ENCODE results near the gene EXOC4. TPM values are rescaled to one million over a fixed set of nuclear protein-coding genes. Genes with fewer than 3 reads are reported as not detected.
"Not testable (repeated sequence)": the region's sequence is repeated elsewhere in the genome, so short reads cannot be mapped to it uniquely, and the experiment has no call there.

EXOC4 gene
- total and polyA plus RNA-seq, 2 experiments from 2014 or later = 23.9 to 51.7 TPM

GRCh38 chr7:133775201-133775600, 522.3 kb downstream of the EXOC4 start:
- no peak overlapping the region for H2AFZ ChIP-seq
- no peak overlapping the region for H3K4me2 ChIP-seq (ENCODE audit: unreplicated experiment)
- no peaks in the 10 kb centered on the region for H3K9me3 ChIP-seq (ENCODE audit: low read depth)
- H3K4me3 ChIP-seq = no peak overlapping the region
- H3K79me2 ChIP-seq (ENCODE audit: insufficient read depth) = no peaks in the 10 kb centered on the region
- in situ Hi-C loops (cut with MboI) = no loop called here
- no peak for DNase-seq
- no peaks in the 10 kb centered on the region for H3K9me2 ChIP-seq (ENCODE audit: insufficient read depth)
- no peaks in the 10 kb centered on the region for H3F3A ChIP-seq (ENCODE audit: insufficient read depth)
- no peaks in the 10 kb centered on the region for H3K27me3 ChIP-seq (replicated peaks; ENCODE audit: insufficient read depth)
- no peak overlapping the region for H3K9ac ChIP-seq
- TF ChIP-seq EZH2phosphoT487 (IDR thresholded peaks at IDR 0.05; ENCODE audit: insufficient read depth, low read depth) = no peak
- TF ChIP-seq EZH2 (IDR thresholded peaks at IDR 0.05; ENCODE audit: insufficient read depth, poor library complexity, severe bottlenecking) = no peak
- no peaks in the 10 kb centered on the region for H4K20me1 ChIP-seq (ENCODE audit: insufficient read depth)
- WGBS, 2 experiments (ENCODE audit: low coverage in 1 of 2, low lambda C conversion rate in 2 of 2, missing lambda C conversion rate in 2 of 2) = 94 to 97% methylated on average over 4 of the region's 4 CpGs
- no peaks in the 10 kb centered on the region for H3K36me3 ChIP-seq (ENCODE audit: low read depth)
- H3K4me1 ChIP-seq (ENCODE audit: insufficient read depth) = no peaks in the 10 kb centered on the region
- H3K27ac ChIP-seq = no peak overlapping the region

GRCh38 chr7:133776266-133776665, 523.4 kb downstream of the EXOC4 start:
- H3K4me2 ChIP-seq (ENCODE audit: unreplicated experiment) = no peak overlapping the region
- no peaks in the 10 kb centered on the region for H3K9me3 ChIP-seq (ENCODE audit: low read depth)
- H3K27ac ChIP-seq = no peak overlapping the region
- H3K4me1 ChIP-seq (ENCODE audit: insufficient read depth) = no peaks in the 10 kb centered on the region
- no peaks in the 10 kb centered on the region for H4K20me1 ChIP-seq (ENCODE audit: insufficient read depth)
- no peaks in the 10 kb centered on the region for H3K27me3 ChIP-seq (replicated peaks; ENCODE audit: insufficient read depth)
- WGBS, 2 experiments (ENCODE audit: low coverage in 1 of 2, low lambda C conversion rate in 2 of 2, missing lambda C conversion rate in 2 of 2) = 87 to 97% methylated on average over 3 of the region's 3 CpGs
- no peak overlapping the region for H3K4me3 ChIP-seq
- TF ChIP-seq EZH2phosphoT487 (IDR thresholded peaks at IDR 0.05; ENCODE audit: insufficient read depth, low read depth) (no peak), EZH2 (IDR thresholded peaks at IDR 0.05; ENCODE audit: insufficient read depth, poor library complexity, severe bottlenecking) (no peak)
- no peaks in the 10 kb centered on the region for H3K9me2 ChIP-seq (ENCODE audit: insufficient read depth)
- no peaks in the 10 kb centered on the region for H3K79me2 ChIP-seq (ENCODE audit: insufficient read depth)
- in situ Hi-C loops (cut with MboI) = no loop called here
- no peaks in the 10 kb centered on the region for H3K36me3 ChIP-seq (ENCODE audit: low read depth)
- DNase-seq = no peak
- H2AFZ ChIP-seq = no peak overlapping the region
- no peak overlapping the region for H3K9ac ChIP-seq
- no peaks in the 10 kb centered on the region for H3F3A ChIP-seq (ENCODE audit: insufficient read depth)

- WGBS, 2 experiments (ENCODE audit: low coverage in 1 of 2, low lambda C conversion rate in 2 of 2, missing lambda C conversion rate in 2 of 2) = 95 to 98% methylated on average over 4 of the region's 4 CpGs
- in situ Hi-C loops (cut with MboI) = no loop called here
Observed at GRCh38 chr7:133777701-133778100, 524.8 kb downstream of the EXOC4 start.

GRCh38 chr7:133778472-133778871, 525.6 kb downstream of the EXOC4 start:
- no peaks in the 10 kb centered on the region for H3K79me2 ChIP-seq (ENCODE audit: insufficient read depth)
- no peaks in the 10 kb centered on the region for H3K36me3 ChIP-seq (ENCODE audit: low read depth)
- no peak overlapping the region for H2AFZ ChIP-seq
- H3K27me3 ChIP-seq (replicated peaks; ENCODE audit: insufficient read depth) = no peaks in the 10 kb centered on the region
- no peak for TF ChIP-seq EZH2phosphoT487 (IDR thresholded peaks at IDR 0.05; ENCODE audit: insufficient read depth, low read depth)
- TF ChIP-seq EZH2 (IDR thresholded peaks at IDR 0.05; ENCODE audit: insufficient read depth, poor library complexity, severe bottlenecking) = no peak
- no peaks in the 10 kb centered on the region for H3F3A ChIP-seq (ENCODE audit: insufficient read depth)
- H3K9me2 ChIP-seq (ENCODE audit: insufficient read depth) = no peaks in the 10 kb centered on the region
- no peak overlapping the region for H3K4me3 ChIP-seq
- H3K9me3 ChIP-seq (ENCODE audit: low read depth) = no peaks in the 10 kb centered on the region
- no peak for DNase-seq
- H3K4me2 ChIP-seq (ENCODE audit: unreplicated experiment) = no peak overlapping the region
- H3K27ac ChIP-seq = no peak overlapping the region
- in situ Hi-C loops (cut with MboI) = no loop called here
- H3K9ac ChIP-seq = no peak overlapping the region
- 95 to 98% methylated on average over 5 of the region's 5 CpGs for WGBS, 2 experiments (ENCODE audit: low coverage in 1 of 2, low lambda C conversion rate in 2 of 2, missing lambda C conversion rate in 2 of 2)
- no peaks in the 10 kb centered on the region for H4K20me1 ChIP-seq (ENCODE audit: insufficient read depth)
- no peaks in the 10 kb centered on the region for H3K4me1 ChIP-seq (ENCODE audit: insufficient read depth)

More at GRCh38 chr7:133777701-133778100, 524.8 kb downstream of the EXOC4 start:
- Histone ChIP-seq H3K36me3 (ENCODE audit: low read depth) (no peaks in the 10 kb centered on the region), H3K4me2 (ENCODE audit: unreplicated experiment) (no peak overlapping the region), H3F3A (ENCODE audit: insufficient read depth) (no peaks in the 10 kb centered on the region), H3K27ac (no peak overlapping the region), H3K79me2 (ENCODE audit: insufficient read depth) (no peaks in the 10 kb centered on the region), H3K27me3 (replicated peaks; ENCODE audit: insufficient read depth) (no peaks in the 10 kb centered on the region), H3K9me3 (ENCODE audit: low read depth) (no peaks in the 10 kb centered on the region), H3K4me1 (ENCODE audit: insufficient read depth) (no peaks in the 10 kb centered on the region), H4K20me1 (ENCODE audit: insufficient read depth) (no peaks in the 10 kb centered on the region), H3K9me2 (ENCODE audit: insufficient read depth) (no peaks in the 10 kb centered on the region), H2AFZ (no peak overlapping the region), H3K9ac (no peak overlapping the region), H3K4me3 (no peak overlapping the region)
- no peak for DNase-seq
- no peak for TF ChIP-seq EZH2 (IDR thresholded peaks at IDR 0.05; ENCODE audit: insufficient read depth, poor library complexity, severe bottlenecking)
- no peak for TF ChIP-seq EZH2phosphoT487 (IDR thresholded peaks at IDR 0.05; ENCODE audit: insufficient read depth, low read depth)

- H3K27me3 ChIP-seq (replicated peaks; ENCODE audit: insufficient read depth); H3K9me3 ChIP-seq (ENCODE audit: low read depth); in situ Hi-C loops (cut with MboI); H3K4me3 ChIP-seq; H2AFZ ChIP-seq; H3K4me1 ChIP-seq (ENCODE audit: insufficient read depth); H3K9me2 ChIP-seq (ENCODE audit: insufficient read depth); H3K4me2 ChIP-seq (ENCODE audit: unreplicated experiment); H4K20me1 ChIP-seq (ENCODE audit: insufficient read depth); H3K27ac ChIP-seq; H3F3A ChIP-seq (ENCODE audit: insufficient read depth); H3K79me2 ChIP-seq (ENCODE audit: insufficient read depth); DNase-seq; H3K9ac ChIP-seq; H3K36me3 ChIP-seq (ENCODE audit: low read depth): not testable (repeated sequence)
- 95 to 96% methylated on average over 4 of the region's 4 CpGs for WGBS, 2 experiments (ENCODE audit: low coverage in 1 of 2, low lambda C conversion rate in 2 of 2, missing lambda C conversion rate in 2 of 2)
Observed at GRCh38 chr7:133779538-133779937, 526.7 kb downstream of the EXOC4 start.
